ENCODE data around the gene SNX25.
A peak's percentile ranks its signal among the peaks of the same experiment; 100 is the strongest.

SNX25 gene

GRCh38 chr4:185383451-185383850 is 174.1 kb downstream of the SNX25 start:
- DNase-seq, result no peak

- no peak for DNase-seq
These were observed 174.7 kb downstream of the SNX25 start for GRCh38 chr4:185384061-185384460.

DNA sequence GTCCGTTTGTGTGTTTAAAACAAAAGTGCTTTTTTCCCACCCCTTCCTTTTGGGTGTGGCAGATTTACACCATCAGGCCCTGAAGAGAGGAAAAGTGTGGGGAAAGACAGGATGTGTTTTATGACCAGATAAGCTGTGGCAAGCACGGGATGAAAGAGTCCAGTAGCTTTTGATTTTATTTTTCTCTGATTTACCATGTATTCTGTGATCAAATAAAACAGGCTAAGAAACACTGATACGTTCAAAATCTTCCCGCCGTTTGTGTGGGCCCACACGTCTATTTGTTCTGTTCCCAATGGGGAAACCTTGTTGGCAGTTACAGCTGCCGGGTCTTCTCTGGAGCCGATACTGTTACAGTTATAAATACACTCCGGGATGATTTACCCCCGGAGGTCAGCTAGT is 175.5 kb downstream of the SNX25 start:
- no peak for DNase-seq

GRCh38 chr4:185387957-185388356 is 178.6 kb downstream of the SNX25 start:
- DNase-seq, result no peak

- DNase-seq, result no peak
These were observed 181.5 kb downstream of the SNX25 start for GRCh38 chr4:185390941-185391340.

- no peak for DNase-seq
These were observed 182.8 kb downstream of the SNX25 start for GRCh38 chr4:185392156-185392555.

- no peak for DNase-seq
These were observed 185.3 kb downstream of the SNX25 start for GRCh38 chr4:185394568-185395237.

- DNase-seq, result peak; percentile 17
These were observed 186.0 kb downstream of the SNX25 start, which contains the start of gene LRP2BP for GRCh38 chr4:185395238-185395955. LRP2BP (minus strand) TSS chr4:185395924; CDS start chr4:185378186, 17,738 bp downstream.

DNA sequence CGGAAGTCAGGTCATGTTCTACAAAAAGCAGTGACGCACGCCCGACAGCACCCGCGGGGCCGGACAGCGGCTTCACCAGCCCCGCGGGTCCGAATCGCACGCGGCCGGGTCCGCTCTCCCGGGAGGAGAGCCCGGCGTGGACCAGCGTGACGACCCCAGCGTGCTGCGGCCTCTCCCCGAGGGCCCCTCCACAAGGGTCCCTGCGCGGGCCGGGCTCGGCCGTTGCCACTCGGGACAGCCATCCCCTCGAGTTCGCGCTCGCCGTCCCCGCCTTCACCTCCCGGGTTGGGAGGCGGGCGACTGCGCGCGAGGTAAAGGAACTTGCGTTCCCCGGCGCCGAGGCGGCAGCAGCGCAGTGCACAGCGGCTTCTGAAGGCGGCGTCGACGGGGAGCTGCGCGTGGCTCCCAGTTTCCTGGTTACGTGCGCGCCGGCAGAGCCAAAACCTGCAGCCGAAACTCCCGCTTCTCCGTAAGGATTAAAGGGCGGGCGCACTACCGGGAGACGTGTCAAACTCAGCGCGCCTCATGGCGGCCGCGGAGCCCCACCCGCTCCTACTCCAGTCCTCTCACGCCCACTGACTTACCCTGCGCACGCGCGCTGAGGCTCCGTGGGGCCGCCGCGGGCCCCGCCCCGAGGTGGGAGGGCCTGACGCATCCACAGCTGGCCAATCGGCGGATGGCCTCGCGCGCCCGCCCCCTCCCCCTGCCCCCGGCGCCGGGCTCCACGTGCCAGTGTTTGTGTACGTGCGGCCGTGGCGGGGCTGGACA is 186.7 kb downstream of the SNX25 start:
- peak; percentile 51 for DNase-seq

GRCh38 chr4:185396724-185397385 is 187.5 kb downstream of the SNX25 start, which contains the start of gene ANKRD37:
ANKRD37 (plus strand) TSS chr4:185396841; CDS start chr4:185396924, 83 bp downstream.
- DNase-seq, result no peak

DNA sequence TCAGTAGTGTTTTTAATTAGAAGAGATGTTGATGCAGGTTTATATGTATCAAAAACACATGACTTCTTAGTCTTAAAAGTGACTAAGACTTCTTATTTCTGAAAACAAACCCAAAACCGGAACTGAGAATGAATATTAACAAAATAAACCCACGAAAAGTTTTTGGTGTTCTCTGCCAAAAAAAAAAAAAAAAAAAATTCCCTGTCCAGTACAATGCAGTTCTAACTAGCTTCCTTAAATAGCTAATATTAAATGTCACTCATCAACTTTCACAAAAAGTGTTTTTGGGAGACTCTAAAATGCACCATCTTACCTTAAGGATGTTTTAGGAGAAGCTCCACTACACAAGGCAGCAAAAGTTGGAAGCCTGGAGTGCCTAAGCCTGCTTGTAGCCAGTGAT is 189.2 kb downstream of the SNX25 start:
- no peak for DNase-seq

DNA sequence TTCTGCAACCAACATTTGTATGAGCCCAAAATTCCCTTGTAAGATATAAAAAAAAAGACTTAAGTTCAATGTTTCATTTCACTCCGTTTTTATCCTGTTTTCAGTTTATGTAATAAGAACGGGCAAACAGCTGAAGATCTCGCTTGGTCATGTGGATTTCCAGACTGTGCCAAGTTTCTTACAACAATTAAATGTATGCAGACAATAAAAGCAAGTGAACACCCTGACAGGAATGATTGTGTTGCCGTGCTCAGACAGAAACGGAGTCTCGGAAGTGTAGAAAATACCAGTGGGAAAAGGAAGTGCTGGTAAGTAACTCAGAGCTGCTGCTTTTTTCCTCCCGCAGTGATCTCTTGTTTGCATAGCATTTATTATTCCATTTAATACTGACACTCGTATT is 190.1 kb downstream of the SNX25 start:
- DNase-seq, result no peak

DNA sequence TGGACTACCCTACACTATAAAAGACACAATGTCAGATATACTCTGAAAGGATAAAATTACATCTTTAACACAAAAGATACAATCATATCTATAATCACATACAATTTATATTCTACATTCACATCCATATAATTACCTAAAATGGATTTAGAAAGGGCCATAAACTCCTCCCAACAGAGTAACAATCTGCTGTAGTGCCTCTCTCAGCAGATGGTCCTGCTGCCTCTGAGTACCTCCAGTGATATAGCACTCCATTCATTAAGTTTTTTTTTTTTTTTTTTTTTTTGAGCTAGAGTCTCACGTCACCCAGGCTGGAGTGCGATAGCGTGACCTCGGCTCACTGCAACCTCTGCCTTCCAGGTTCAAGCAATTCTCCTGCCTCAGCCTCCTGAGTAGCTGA is 194.6 kb downstream of the SNX25 start:
- no peak for DNase-seq

DNA sequence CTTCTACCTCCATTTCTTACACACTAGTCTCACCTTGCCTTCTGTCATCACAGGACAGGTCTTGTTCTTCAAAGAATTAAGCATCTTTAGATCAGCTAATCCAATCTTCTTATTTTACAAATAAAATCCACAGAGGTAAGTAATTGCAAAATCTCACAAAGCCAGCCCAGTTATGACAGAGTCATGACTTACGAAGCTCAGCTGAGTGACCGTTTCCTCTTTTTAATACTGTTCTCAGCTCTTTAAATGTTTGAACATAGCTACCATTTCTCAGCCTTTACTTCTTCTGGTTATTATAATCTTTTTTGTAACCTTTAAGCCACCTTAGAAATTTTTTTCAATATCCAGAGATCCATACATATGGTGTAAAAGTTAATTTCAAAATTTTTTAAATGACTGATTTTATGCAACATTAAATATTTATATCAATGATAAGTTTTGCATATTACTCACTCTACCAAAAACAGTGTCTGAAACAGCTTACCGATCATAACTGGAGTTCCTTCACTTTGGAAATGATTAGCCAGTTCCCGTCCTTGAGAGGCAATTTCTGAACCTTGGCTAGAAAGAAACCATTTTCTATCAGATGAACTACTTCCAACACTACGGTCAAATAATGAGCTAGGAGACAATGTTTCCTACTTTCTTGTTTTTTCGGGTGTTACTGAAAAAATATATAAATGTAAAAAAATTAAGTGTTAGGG is 196.1 kb downstream of the SNX25 start:
- no peak for DNase-seq

- no peak for DNase-seq
These were observed 199.0 kb downstream of the SNX25 start for GRCh38 chr4:185408432-185408831.

DNA sequence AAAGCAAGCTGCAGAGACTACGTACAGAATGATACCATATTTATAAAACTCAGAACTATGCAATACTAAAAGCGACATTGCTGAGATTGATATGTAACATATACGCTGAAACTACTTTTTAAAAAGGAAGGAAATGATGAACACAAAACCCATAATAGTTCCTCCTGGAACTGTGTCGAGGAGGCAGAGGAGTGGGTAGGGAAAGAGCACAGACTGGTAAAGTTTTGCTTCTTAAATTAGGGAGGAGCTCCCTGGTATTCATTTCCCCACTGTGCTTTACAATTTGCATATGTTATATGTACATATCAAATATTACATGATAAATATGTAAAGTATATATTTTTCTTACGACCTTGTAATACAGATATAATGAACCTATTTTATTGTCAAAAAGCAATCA is 202.5 kb downstream of the SNX25 start:
- no peak for DNase-seq

DNA sequence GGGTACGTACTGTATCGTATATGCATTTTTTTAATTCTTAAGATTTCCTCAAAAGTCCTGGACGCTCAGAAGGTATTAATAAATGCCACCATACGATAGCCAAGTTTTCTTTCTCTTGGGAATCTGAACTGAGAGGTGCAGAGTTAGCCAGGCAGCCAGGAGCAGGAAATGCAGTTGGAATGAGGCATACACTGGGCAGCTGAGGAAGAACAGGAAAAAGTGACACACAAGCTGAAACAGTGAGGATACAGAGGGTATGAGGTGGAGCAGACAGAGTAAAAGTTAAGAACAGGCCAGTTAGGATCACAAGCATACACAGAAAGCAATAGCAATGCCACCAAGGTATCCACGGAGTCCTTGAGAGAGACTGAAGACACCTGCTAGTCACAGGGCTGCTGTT is 203.0 kb downstream of the SNX25 start:
- DNase-seq, result no peak

Data from KG1 (cell line).